ENCODE results near the gene ZSCAN1. TPM values are rescaled to one million over a fixed set of nuclear protein-coding genes. Genes with fewer than 3 reads are reported as not detected.
A peak's percentile ranks its signal among the peaks of the same experiment; 100 is the strongest.
"Not testable (repeated sequence)": the region's sequence is repeated elsewhere in the genome, so short reads cannot be mapped to it uniquely, and the experiment has no call there.

Gene ZSCAN1
- total and polyA plus RNA-seq, 4 donors = 0.30 to 1.7 (median 0.88) TPM

DNA sequence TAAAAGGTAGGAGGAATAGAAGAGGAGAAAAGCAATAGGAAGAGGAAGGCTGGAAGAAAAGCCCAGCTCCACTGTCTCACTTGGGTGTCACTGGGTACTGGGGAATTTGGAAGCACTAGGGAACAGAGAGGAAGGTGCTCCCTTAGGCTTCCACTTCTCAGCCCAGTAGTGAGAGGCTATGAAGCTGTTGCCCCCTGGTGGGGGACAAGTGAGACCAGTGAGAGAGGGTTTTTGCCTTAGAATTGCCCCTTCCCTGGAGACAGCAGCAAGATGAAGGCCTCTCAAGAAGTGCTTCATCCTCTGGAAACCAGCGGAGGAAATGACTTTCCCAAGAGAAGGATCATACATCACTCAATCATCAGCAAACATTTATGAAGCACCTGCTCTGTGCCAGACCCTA lies 26.5 kb upstream of the ZSCAN1 start:
- H3K4me1 ChIP-seq (ENCODE audit: control insufficient read depth in 5 of 5, insufficient read depth in 5 of 5, low read length in 5 of 5) = peaks cover 5 to 22% (median 7%) of the 10 kb centered on the region in 5 donors
- no peak overlapping the region for H3K27ac ChIP-seq (ENCODE audit: low read depth in 1 of 2, low read length in 1 of 2)
- TF ChIP-seq, protein P1, sequence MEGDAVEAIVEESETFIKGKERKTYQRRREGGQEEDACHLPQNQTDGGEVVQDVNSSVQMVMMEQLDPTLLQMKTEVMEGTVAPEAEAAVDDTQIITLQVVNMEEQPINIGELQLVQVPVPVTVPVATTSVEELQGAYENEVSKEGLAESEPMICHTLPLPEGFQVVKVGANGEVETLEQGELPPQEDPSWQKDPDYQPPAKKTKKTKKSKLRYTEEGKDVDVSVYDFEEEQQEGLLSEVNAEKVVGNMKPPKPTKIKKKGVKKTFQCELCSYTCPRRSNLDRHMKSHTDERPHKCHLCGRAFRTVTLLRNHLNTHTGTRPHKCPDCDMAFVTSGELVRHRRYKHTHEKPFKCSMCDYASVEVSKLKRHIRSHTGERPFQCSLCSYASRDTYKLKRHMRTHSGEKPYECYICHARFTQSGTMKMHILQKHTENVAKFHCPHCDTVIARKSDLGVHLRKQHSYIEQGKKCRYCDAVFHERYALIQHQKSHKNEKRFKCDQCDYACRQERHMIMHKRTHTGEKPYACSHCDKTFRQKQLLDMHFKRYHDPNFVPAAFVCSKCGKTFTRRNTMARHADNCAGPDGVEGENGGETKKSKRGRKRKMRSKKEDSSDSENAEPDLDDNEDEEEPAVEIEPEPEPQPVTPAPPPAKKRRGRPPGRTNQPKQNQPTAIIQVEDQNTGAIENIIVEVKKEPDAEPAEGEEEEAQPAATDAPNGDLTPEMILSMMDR (IDR thresholded peaks at IDR 0.05; ENCODE audit: control extremely low read depth, extremely low read depth) = no peak
- ATAC-seq (ENCODE audit: insufficient read depth, low FRiP score) (no peak), DNase-seq (no peak)
- peaks cover 6 to 27% (median 18%) of the 10 kb centered on the region in 4 donors for H3K36me3 ChIP-seq (ENCODE audit: control insufficient read depth in 4 of 4, insufficient read depth in 4 of 4, low read length in 4 of 4)
- H3K9ac ChIP-seq (ENCODE audit: insufficient read depth in 1 of 2, low read length in 2 of 2) = no peak overlapping the region
- peaks cover 0 to 56% (median 4%) of the 10 kb centered on the region in 4 donors for H3K9me3 ChIP-seq (ENCODE audit: control insufficient read depth in 4 of 4, insufficient read depth in 3 of 4, low read length in 3 of 4)
- 83 to 86% methylated on average over 1 of the region's 1 CpG for WGBS, 2 donors
- H3K27me3 ChIP-seq (ENCODE audit: control insufficient read depth in 3 of 3, insufficient read depth in 3 of 3, low read length in 2 of 3) = no peaks in the 10 kb centered on the region
- no peak overlapping the region for H3K4me3 ChIP-seq

DNA sequence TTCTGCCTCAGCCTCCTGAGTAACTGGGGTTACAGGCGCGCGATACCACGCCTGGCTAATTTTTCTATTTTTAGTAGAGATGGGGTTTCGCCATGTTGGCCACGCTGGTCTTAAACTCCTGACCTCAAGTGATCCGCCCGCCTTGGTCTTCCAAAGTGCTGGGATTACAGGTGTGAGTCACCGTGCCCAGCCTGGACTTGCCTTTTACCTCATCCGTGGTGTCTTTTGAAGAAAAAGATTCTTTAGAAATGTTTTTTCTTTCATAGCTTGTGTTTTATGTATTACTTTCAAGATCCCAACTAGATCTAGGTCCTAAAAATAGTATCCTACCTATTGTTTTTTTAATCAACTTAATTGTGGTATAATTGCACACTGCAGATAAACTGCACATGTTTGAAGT lies 24.9 kb upstream of the ZSCAN1 start:
- H3K36me3 ChIP-seq (ENCODE audit: control insufficient read depth in 4 of 4, insufficient read depth in 4 of 4, low read length in 4 of 4) = peaks cover 6 to 31% (median 18%) of the 10 kb centered on the region in 4 donors
- H3K9me3 ChIP-seq (ENCODE audit: control insufficient read depth in 4 of 4, insufficient read depth in 3 of 4, low read length in 3 of 4) = peaks cover 0 to 60% (median 4%) of the 10 kb centered on the region in 4 donors
- not testable (repeated sequence) for ATAC-seq (ENCODE audit: insufficient read depth, low FRiP score); H3K27me3 ChIP-seq (ENCODE audit: control insufficient read depth in 3 of 3, insufficient read depth in 3 of 3, low read length in 2 of 3); H3K9ac ChIP-seq (ENCODE audit: insufficient read depth in 1 of 2, low read length in 2 of 2); H3K27ac ChIP-seq (ENCODE audit: low read depth in 1 of 2, low read length in 1 of 2); H3K4me3 ChIP-seq; DNase-seq
- 43 to 48% methylated on average over 10 of the region's 10 CpGs for WGBS, 2 donors
- peaks cover 4 to 16% (median 7%) of the 10 kb centered on the region in 5 donors for H3K4me1 ChIP-seq (ENCODE audit: control insufficient read depth in 5 of 5, insufficient read depth in 5 of 5, low read length in 5 of 5)

DNA sequence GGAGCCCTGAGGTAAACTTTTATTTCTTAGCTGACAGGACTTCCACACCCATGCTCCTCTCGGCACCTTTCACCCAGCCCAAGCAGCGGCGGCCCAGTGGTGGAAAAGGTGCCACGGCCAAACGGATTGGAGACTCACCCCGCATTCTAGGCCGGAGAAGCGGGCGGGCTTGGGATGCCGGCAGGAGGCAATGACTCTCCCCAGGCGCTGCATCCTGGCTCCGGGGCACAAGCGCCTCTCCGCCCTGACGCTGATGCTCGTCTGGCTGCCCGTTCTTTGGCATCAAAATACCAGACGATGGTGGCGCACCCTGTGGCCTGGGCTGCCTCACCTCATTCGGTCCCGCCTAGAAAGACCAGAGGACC lies 24.5 kb upstream of the ZSCAN1 start:
- Histone ChIP-seq H3K9ac (ENCODE audit: insufficient read depth in 1 of 2, low read length in 2 of 2) (no peak overlapping the region), H3K9me3 (ENCODE audit: control insufficient read depth in 4 of 4, insufficient read depth in 3 of 4, low read length in 3 of 4) (peaks cover 0 to 58% (median 2%) of the 10 kb centered on the region in 4 donors), H3K27me3 (ENCODE audit: control insufficient read depth in 3 of 3, insufficient read depth in 3 of 3, low read length in 2 of 3) (no peaks in the 10 kb centered on the region), H3K4me3 (no peak overlapping the region), H3K36me3 (ENCODE audit: control insufficient read depth in 4 of 4, insufficient read depth in 4 of 4, low read length in 4 of 4) (peaks cover 5 to 27% (median 16%) of the 10 kb centered on the region in 4 donors), H3K4me1 (ENCODE audit: control insufficient read depth in 5 of 5, insufficient read depth in 5 of 5, low read length in 5 of 5) (peaks cover under 1 to 12% (median 4%) of the 10 kb centered on the region in 5 donors), H3K27ac (ENCODE audit: low read depth in 1 of 2, low read length in 1 of 2) (peak overlapping the region in 1 of 2 donors; percentile 0)
- 2 to 7% methylated on average over 21 of the region's 21 CpGs for WGBS, 2 donors
- ATAC-seq (ENCODE audit: insufficient read depth, low FRiP score) (no peak), DNase-seq (no peak)
- TF ChIP-seq, protein P1 (IDR thresholded peaks at IDR 0.05; ENCODE audit: control extremely low read depth, extremely low read depth) = no peak

DNA sequence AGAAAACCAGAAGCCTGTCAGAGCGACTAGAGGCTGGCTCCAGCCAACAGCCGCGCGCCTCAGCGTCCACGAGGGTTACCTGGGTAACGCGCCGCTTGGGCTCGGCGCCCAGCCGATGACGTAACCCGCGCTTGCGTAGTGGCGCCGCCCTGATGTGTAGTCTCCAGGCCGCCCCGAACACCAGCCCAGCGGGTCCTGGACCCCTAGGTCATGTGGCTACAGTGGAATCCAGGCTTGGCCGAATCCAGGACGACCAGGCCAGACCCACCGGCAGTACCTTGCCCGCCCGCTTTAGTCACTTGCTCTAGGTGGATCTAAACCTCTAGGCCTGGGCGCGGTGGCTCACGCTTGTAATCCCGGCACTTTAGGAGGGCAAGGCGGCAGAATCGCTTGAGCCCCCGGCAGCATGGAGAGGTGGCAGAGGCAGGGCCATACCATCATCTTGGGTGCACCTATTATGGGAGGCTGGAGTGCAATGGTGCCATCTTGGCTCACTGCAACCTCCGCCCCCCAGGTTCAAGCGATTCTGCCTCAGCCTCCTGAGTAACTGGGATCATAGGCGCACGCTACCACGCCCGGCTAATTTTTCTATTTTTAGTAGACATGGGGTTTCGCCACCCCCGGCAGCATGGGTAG lies 24.0 kb upstream of the ZSCAN1 start:
- Histone ChIP-seq H3K36me3 (ENCODE audit: control insufficient read depth in 4 of 4, insufficient read depth in 4 of 4, low read length in 4 of 4) (peaks cover 3 to 22% (median 15%) of the 10 kb centered on the region in 4 donors), H3K27ac (ENCODE audit: low read depth in 1 of 2, low read length in 1 of 2) (peak overlapping the region in 1 of 2 donors; percentile 56), H3K9me3 (ENCODE audit: control insufficient read depth in 4 of 4, insufficient read depth in 3 of 4, low read length in 3 of 4) (peaks cover 0 to 59% (median 2%) of the 10 kb centered on the region in 4 donors), H3K4me3 (no peak overlapping the region), H3K27me3 (ENCODE audit: control insufficient read depth in 3 of 3, insufficient read depth in 3 of 3, low read length in 2 of 3) (no peaks in the 10 kb centered on the region), H3K9ac (ENCODE audit: insufficient read depth in 1 of 2, low read length in 2 of 2) (peak overlapping the region; percentile 26 to 40), H3K4me1 (ENCODE audit: control insufficient read depth in 5 of 5, insufficient read depth in 5 of 5, low read length in 5 of 5) (peaks cover 0 to 7% (median 0%) of the 10 kb centered on the region in 5 donors)
- 4 to 13% methylated on average over 41 of the region's 41 CpGs for WGBS, 2 donors
- TF ChIP-seq, protein P1 (IDR thresholded peaks at IDR 0.05; ENCODE audit: control extremely low read depth, extremely low read depth) = no peak
- ATAC-seq (ENCODE audit: insufficient read depth, low FRiP score) (no peak), DNase-seq (peak; percentile 96 to 97 (median 96))

All from lung (tissue), 12 donors.